Astrocyte (in vitro differentiated cells and primary cell): ENCODE data around the gene YIF1A. TPM values are rescaled to one million over a fixed set of nuclear protein-coding genes. Genes with fewer than 3 reads are reported as not detected.

ENCODE experiments used
- DNase-seq: peaks from one replicate; pipeline ENCODE4 v3.0.0-alpha.2; 2010; ENCODE audit warnings: low read depth
- FAIRE-seq: peaks from 2 replicates; lab custom pipeline; 2011; peaks lifted over from hg19 to GRCh38; lab: Jason Lieb, UNC
- H2AFZ ChIP-seq: 2 replicates; pipeline ENCODE4 v1.6.0; 2012; ENCODE audit warnings: low read depth, low read length, inconsistent platforms
- H3K27ac ChIP-seq: 2 replicates; pipeline ENCODE4 v1.5.1; 2011; ENCODE audit warnings: low read depth, low read length, inconsistent platforms
- H3K27me3 ChIP-seq: 2 replicates; pipeline ENCODE4 v1.6.0; 2011; ENCODE audit warnings: low read length, inconsistent platforms; ENCODE audit not compliant: insufficient read depth
- H3K36me3 ChIP-seq: 2 replicates; pipeline ENCODE4 v1.5.1; 2011; ENCODE audit warnings: low read length, inconsistent platforms; ENCODE audit not compliant: insufficient read depth
- H3K4me1 ChIP-seq: 2 replicates; pipeline ENCODE4 v1.5.1; 2011; ENCODE audit warnings: low read length, inconsistent platforms; ENCODE audit not compliant: insufficient read depth
- H3K4me2 ChIP-seq: 2 replicates; pipeline ENCODE4 v1.6.0; 2012; ENCODE audit warnings: low read length, inconsistent platforms
- H3K4me3 ChIP-seq: 2 replicates; pipeline ENCODE4 v1.5.1; 2011; ENCODE audit warnings: low read depth, mild to moderate bottlenecking, low read length, inconsistent platforms; ENCODE audit not compliant: insufficient read depth
- H3K79me2 ChIP-seq: 2 replicates; pipeline ENCODE4 v1.6.0; 2012; ENCODE audit warnings: mild to moderate bottlenecking, low read length, inconsistent platforms; ENCODE audit not compliant: insufficient read depth
- H3K9ac ChIP-seq: 2 replicates; pipeline ENCODE4 v1.6.0; 2012; ENCODE audit warnings: mild to moderate bottlenecking, low read length, inconsistent platforms
- H3K9me3 ChIP-seq: 2 replicates; pipeline ENCODE4 v1.5.1; 2012; ENCODE audit warnings: low read depth, mild to moderate bottlenecking, low read length, inconsistent platforms; ENCODE audit not compliant: insufficient read depth
- H4K20me1 ChIP-seq: 2 replicates; pipeline ENCODE4 v1.6.0; 2012; ENCODE audit warnings: low read length, inconsistent platforms; ENCODE audit not compliant: insufficient read depth
- H3K27ac Mint-ChIP-seq: one replicate; pipeline ENCODE4 v1.8.0; 2021; ENCODE audit warnings: mild to moderate bottlenecking, mixed read lengths; ENCODE audit not compliant: unreplicated experiment
- H3K27me3 Mint-ChIP-seq: one replicate; pipeline ENCODE4 v1.8.0; 2021; ENCODE audit warnings: low read depth, mixed read lengths; ENCODE audit not compliant: unreplicated experiment
- H3K36me3 Mint-ChIP-seq: one replicate; pipeline ENCODE4 v1.8.0; 2021; ENCODE audit warnings: low read depth, mixed read lengths; ENCODE audit not compliant: unreplicated experiment
- H3K4me1 Mint-ChIP-seq: one replicate; pipeline ENCODE4 v1.8.0; 2021; ENCODE audit warnings: low read depth, mixed read lengths; ENCODE audit not compliant: unreplicated experiment
- H3K4me3 Mint-ChIP-seq: one replicate; pipeline ENCODE4 v1.8.0; 2021; ENCODE audit warnings: mild to moderate bottlenecking, moderate library complexity, mixed read lengths; ENCODE audit not compliant: unreplicated experiment
- H3K9me3 Mint-ChIP-seq: one replicate; pipeline ENCODE4 v1.8.0; 2021; ENCODE audit warnings: mild to moderate bottlenecking, mixed read lengths; ENCODE audit not compliant: unreplicated experiment
- EZH2 ChIP-seq: IDR thresholded peaks from 2 replicates; pipeline ENCODE4 v1.6.1; 2012; ENCODE audit warnings: mild to moderate bottlenecking, low read length, inconsistent platforms; ENCODE audit not compliant: insufficient read depth
- total RNA-seq: library from RNA; stranded (reverse); gene quantifications from 2 replicates; pipeline ENCODE4 v1.2.1, GENCODE V29; 2021
- TF ChIP-seq, protein P1 (sequence below): IDR thresholded peaks from 2 replicates; pipeline ENCODE4 v1.5.1; 2011; ENCODE audit warnings: low read depth, mild to moderate bottlenecking, inconsistent platforms, low read length, moderate library complexity; ENCODE audit not compliant: insufficient read depth

Gene YIF1A
- total RNA-seq, 1 donor from 2014 or later = 129 TPM

DNA sequence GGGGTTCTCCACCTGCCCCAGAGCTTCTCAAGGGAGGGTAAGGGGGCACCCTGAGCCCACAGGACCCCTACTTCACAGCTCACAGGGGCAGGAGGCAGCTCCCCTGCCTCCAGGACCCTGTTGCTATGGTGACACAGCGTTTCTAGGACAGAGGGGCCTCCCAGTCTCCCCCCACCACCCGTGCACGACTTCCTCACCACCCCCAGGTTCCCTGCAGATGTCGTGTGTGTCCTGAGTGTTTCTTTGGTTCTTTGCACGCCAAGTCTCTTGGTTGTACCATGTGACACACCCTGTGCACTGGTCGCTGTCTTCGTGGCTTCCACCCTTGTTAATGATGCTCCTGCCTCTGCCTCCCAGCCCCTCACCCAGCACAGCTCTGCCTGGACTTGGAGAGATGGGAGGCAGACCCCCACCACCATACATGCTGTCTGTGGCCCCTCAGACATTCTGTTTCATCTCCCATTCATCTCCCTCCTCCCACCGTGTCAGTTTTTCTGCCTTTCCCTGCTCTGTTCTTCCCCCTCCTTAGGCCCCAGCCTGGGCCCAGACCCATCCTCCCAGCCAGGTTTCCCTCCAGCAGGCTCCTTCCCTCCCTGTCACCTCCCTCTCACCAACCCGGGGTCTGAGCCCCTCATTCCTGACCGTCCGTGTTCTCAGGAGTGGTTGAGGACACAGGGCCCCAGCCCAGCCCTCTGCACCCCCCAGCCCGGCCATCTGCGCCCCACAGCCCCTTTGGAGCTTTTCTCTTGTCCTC, 45.0 kb downstream of the YIF1A start:
- Histone ChIP-seq H3K9me3 (no peaks in the 10 kb centered on the region), H4K20me1 (peaks cover 4% of the 10 kb centered on the region), H3K36me3 (peaks cover 11% of the 10 kb centered on the region), H3K27me3 (no peaks in the 10 kb centered on the region), H3K79me2 (no peaks in the 10 kb centered on the region), H2AFZ (no peak overlapping the region), H3K4me3 (no peak overlapping the region), H3K4me1 (no peaks in the 10 kb centered on the region), H3K9ac (no peak overlapping the region), H3K4me2 (no peak overlapping the region), H3K27ac (no peak overlapping the region)
- TF ChIP-seq, protein P1, sequence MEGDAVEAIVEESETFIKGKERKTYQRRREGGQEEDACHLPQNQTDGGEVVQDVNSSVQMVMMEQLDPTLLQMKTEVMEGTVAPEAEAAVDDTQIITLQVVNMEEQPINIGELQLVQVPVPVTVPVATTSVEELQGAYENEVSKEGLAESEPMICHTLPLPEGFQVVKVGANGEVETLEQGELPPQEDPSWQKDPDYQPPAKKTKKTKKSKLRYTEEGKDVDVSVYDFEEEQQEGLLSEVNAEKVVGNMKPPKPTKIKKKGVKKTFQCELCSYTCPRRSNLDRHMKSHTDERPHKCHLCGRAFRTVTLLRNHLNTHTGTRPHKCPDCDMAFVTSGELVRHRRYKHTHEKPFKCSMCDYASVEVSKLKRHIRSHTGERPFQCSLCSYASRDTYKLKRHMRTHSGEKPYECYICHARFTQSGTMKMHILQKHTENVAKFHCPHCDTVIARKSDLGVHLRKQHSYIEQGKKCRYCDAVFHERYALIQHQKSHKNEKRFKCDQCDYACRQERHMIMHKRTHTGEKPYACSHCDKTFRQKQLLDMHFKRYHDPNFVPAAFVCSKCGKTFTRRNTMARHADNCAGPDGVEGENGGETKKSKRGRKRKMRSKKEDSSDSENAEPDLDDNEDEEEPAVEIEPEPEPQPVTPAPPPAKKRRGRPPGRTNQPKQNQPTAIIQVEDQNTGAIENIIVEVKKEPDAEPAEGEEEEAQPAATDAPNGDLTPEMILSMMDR = no peak
- no peak for TF ChIP-seq EZH2
- FAIRE-seq (no peak), DNase-seq (no peak)
- Mint-ChIP-seq H3K27ac (no peak overlapping the region), H3K36me3 (peaks cover 32% of the 10 kb centered on the region), H3K9me3 (no peaks in the 10 kb centered on the region), H3K27me3 (no peaks in the 10 kb centered on the region), H3K4me3 (no peak overlapping the region), H3K4me1 (no peaks in the 10 kb centered on the region)

GRCh38 chr11:66242095-66242765, 46.7 kb downstream of the YIF1A start:
- H3K4me1 ChIP-seq = no peaks in the 10 kb centered on the region
- H3K36me3 ChIP-seq = peaks cover 14% of the 10 kb centered on the region
- no peak for TF ChIP-seq EZH2
- TF ChIP-seq, protein P1 = no peak
- no peak overlapping the region for H3K9ac ChIP-seq
- Mint-ChIP-seq H3K27me3 (no peaks in the 10 kb centered on the region), H3K36me3 (peaks cover 21% of the 10 kb centered on the region), H3K9me3 (no peaks in the 10 kb centered on the region), H3K4me1 (no peaks in the 10 kb centered on the region), H3K27ac (no peak overlapping the region), H3K4me3 (no peak overlapping the region)
- DNase-seq = no peak
- H2AFZ ChIP-seq = no peak overlapping the region
- no peak overlapping the region for H3K27ac ChIP-seq
- no peak overlapping the region for H3K4me2 ChIP-seq
- H4K20me1 ChIP-seq = peaks cover 4% of the 10 kb centered on the region
- FAIRE-seq = no peak
- H3K79me2 ChIP-seq = no peaks in the 10 kb centered on the region
- H3K9me3 ChIP-seq = no peaks in the 10 kb centered on the region
- H3K27me3 ChIP-seq = no peaks in the 10 kb centered on the region
- H3K4me3 ChIP-seq = no peak overlapping the region

GRCh38 chr11:66240781-66241136, 48.2 kb downstream of the YIF1A start:
- H3K27ac ChIP-seq = no peak overlapping the region
- no peak overlapping the region for H2AFZ ChIP-seq
- no peak overlapping the region for H3K4me3 ChIP-seq
- no peaks in the 10 kb centered on the region for H3K4me1 ChIP-seq
- H3K27me3 ChIP-seq = no peaks in the 10 kb centered on the region
- no peaks in the 10 kb centered on the region for H3K79me2 ChIP-seq
- no peak for TF ChIP-seq EZH2
- TF ChIP-seq, protein P1 = no peak
- Mint-ChIP-seq H3K27ac (no peak overlapping the region), H3K27me3 (no peaks in the 10 kb centered on the region), H3K36me3 (peaks cover 9% of the 10 kb centered on the region), H3K4me3 (no peak overlapping the region), H3K9me3 (no peaks in the 10 kb centered on the region), H3K4me1 (no peaks in the 10 kb centered on the region)
- peaks cover 4% of the 10 kb centered on the region for H4K20me1 ChIP-seq
- FAIRE-seq = no peak
- H3K9ac ChIP-seq = no peak overlapping the region
- DNase-seq = no peak
- no peak overlapping the region for H3K4me2 ChIP-seq
- peaks cover 14% of the 10 kb centered on the region for H3K36me3 ChIP-seq
- no peaks in the 10 kb centered on the region for H3K9me3 ChIP-seq
